ENCODE measurements around the gene USP10. TPM values are rescaled to one million over a fixed set of nuclear protein-coding genes. Genes with fewer than 3 reads are reported as not detected.
"Not testable (repeated sequence)": the region's sequence is repeated elsewhere in the genome, so short reads cannot be mapped to it uniquely, and the experiment has no call there.

USP10 gene
- total RNA-seq, 2 experiments from 2014 or later: 93.9 to 95.2 TPM

- H3K36me3 Mint-ChIP-seq (ENCODE audit: low read depth): peaks cover 5% of the 10 kb centered on the region
- peak; percentile 36 for DNase-seq
- H3K9me3 Mint-ChIP-seq: no peaks in the 10 kb centered on the region
- intact Hi-C loops (cut with micrococcal nuclease): loop anchor here (5.0 kb wide), 1 partner anchor 72 kb away; no protein-coding TSS in a partner anchor
- H3K4me3 Mint-ChIP-seq: no peak overlapping the region
- H3K4me1 Mint-ChIP-seq (ENCODE audit: low read depth): peaks cover 74% of the 10 kb centered on the region
- CTCF ChIA-PET: interaction anchor here (0.6 to 8.2 kb wide), 18 partner anchors 10 to 247 kb away, joined by 3 to 124 read pairs (median 8); no protein-coding TSS in a partner anchor
- H3K27me3 Mint-ChIP-seq (ENCODE audit: low read depth): no peaks in the 10 kb centered on the region
- H3K27ac Mint-ChIP-seq: no peak overlapping the region
These were observed 25.0 kb downstream of the USP10 start for GRCh38 chr16:84724606-84725309.

GRCh38 chr16:84725481-84726078 is 25.8 kb downstream of the USP10 start:
- peaks cover 1% of the 10 kb centered on the region for H3K36me3 Mint-ChIP-seq (ENCODE audit: low read depth)
- intact Hi-C loops (cut with micrococcal nuclease): loop anchor here (1.0 to 5.0 kb wide), 5 partner anchors 25 to 215 kb away; no protein-coding TSS in a partner anchor
- DNase-seq: no peak
- no peaks in the 10 kb centered on the region for H3K27me3 Mint-ChIP-seq (ENCODE audit: low read depth)
- H3K4me3 Mint-ChIP-seq: no peak overlapping the region
- H3K9me3 Mint-ChIP-seq: no peaks in the 10 kb centered on the region
- H3K4me1 Mint-ChIP-seq (ENCODE audit: low read depth): peaks cover 77% of the 10 kb centered on the region
- CTCF ChIA-PET: interaction anchor here (0.7 to 8.2 kb wide), 33 partner anchors 11 to 322 kb away, joined by 3 to 124 read pairs (median 6); partner anchors contain the start of gene KLHL36
- peak overlapping the region; percentile 19 for H3K27ac Mint-ChIP-seq

GRCh38 chr16:84726079-84726668 is 26.4 kb downstream of the USP10 start:
- Mint-ChIP-seq H3K27me3 (ENCODE audit: low read depth) (no peaks in the 10 kb centered on the region), H3K4me1 (ENCODE audit: low read depth) (peaks cover 74% of the 10 kb centered on the region), H3K9me3 (no peaks in the 10 kb centered on the region), H3K36me3 (ENCODE audit: low read depth) (peaks cover 1% of the 10 kb centered on the region), H3K27ac (no peak overlapping the region), H3K4me3 (no peak overlapping the region)
- DNase-seq: peak; percentile 91
- intact Hi-C loops (cut with micrococcal nuclease): loop anchor here (1.0 to 5.0 kb wide), 5 partner anchors 26 to 215 kb away; no protein-coding TSS in a partner anchor
- CTCF ChIA-PET: interaction anchor here (0.7 to 8.2 kb wide), 36 partner anchors 11 to 321 kb away, joined by 3 to 124 read pairs (median 6); partner anchors contain the start of gene KLHL36

- Mint-ChIP-seq H3K27me3 (ENCODE audit: low read depth) (no peaks in the 10 kb centered on the region), H3K27ac (no peak overlapping the region), H3K36me3 (ENCODE audit: low read depth) (peaks cover 1% of the 10 kb centered on the region), H3K4me1 (ENCODE audit: low read depth) (peaks cover 76% of the 10 kb centered on the region), H3K4me3 (no peak overlapping the region), H3K9me3 (no peaks in the 10 kb centered on the region)
- intact Hi-C loops (cut with micrococcal nuclease): loop anchor here (1.0 to 5.0 kb wide), 5 partner anchors 27 to 216 kb away; no protein-coding TSS in a partner anchor
- no peak for DNase-seq
- CTCF ChIA-PET: interaction anchor here (0.6 to 8.2 kb wide), 31 partner anchors 11 to 1404 kb away, joined by 3 to 124 read pairs (median 7); partner anchors contain the start of gene KLHL36
These were observed 27.1 kb downstream of the USP10 start for GRCh38 chr16:84726669-84727467.

GRCh38 chr16:84728853-84729424 is 29.1 kb downstream of the USP10 start:
- H3K4me1 Mint-ChIP-seq (ENCODE audit: low read depth): peaks cover 60% of the 10 kb centered on the region
- H3K27me3 Mint-ChIP-seq (ENCODE audit: low read depth): no peaks in the 10 kb centered on the region
- H3K27ac Mint-ChIP-seq: no peak overlapping the region
- no peak for DNase-seq
- CTCF ChIA-PET: interaction anchor here (0.9 to 8.2 kb wide), 8 partner anchors 9 to 106 kb away, joined by 3 to 124 read pairs (median 5); no protein-coding TSS in a partner anchor
- no peak overlapping the region for H3K4me3 Mint-ChIP-seq
- peaks cover 1% of the 10 kb centered on the region for H3K36me3 Mint-ChIP-seq (ENCODE audit: low read depth)
- no peaks in the 10 kb centered on the region for H3K9me3 Mint-ChIP-seq
- intact Hi-C loops (cut with micrococcal nuclease): loop anchor here (5.0 kb wide), 1 partner anchor 77 kb away; no protein-coding TSS in a partner anchor

GRCh38 chr16:84729716-84730320 is 30.0 kb downstream of the USP10 start:
- Mint-ChIP-seq H3K9me3 (no peaks in the 10 kb centered on the region), H3K4me1 (ENCODE audit: low read depth) (peaks cover 52% of the 10 kb centered on the region), H3K27me3 (ENCODE audit: low read depth) (no peaks in the 10 kb centered on the region), H3K27ac (no peak overlapping the region), H3K36me3 (ENCODE audit: low read depth) (peaks cover 1% of the 10 kb centered on the region), H3K4me3 (no peak overlapping the region)
- intact Hi-C loops (cut with micrococcal nuclease): loop anchor here (5.0 to 10.0 kb wide), 3 partner anchors 78 to 775 kb away; partner anchors contain the start of gene OSGIN1
- CTCF ChIA-PET: interaction anchor here (0.9 to 8.2 kb wide), 8 partner anchors 8 to 107 kb away, joined by 3 to 124 read pairs (median 5); no protein-coding TSS in a partner anchor
- DNase-seq: no peak

GRCh38 chr16:84730406-84731106 is 30.8 kb downstream of the USP10 start:
- CTCF ChIA-PET: interaction anchor here (0.7 to 8.2 kb wide), 7 partner anchors 7 to 115 kb away, joined by 3 to 124 read pairs (median 4); no protein-coding TSS in a partner anchor
- peak; percentile 51 for DNase-seq
- Mint-ChIP-seq H3K4me3 (no peak overlapping the region), H3K36me3 (ENCODE audit: low read depth) (peaks cover 4% of the 10 kb centered on the region), H3K27ac (peak overlapping the region; percentile 56), H3K4me1 (ENCODE audit: low read depth) (peaks cover 52% of the 10 kb centered on the region), H3K9me3 (no peaks in the 10 kb centered on the region), H3K27me3 (ENCODE audit: low read depth) (no peaks in the 10 kb centered on the region)
- intact Hi-C loops (cut with micrococcal nuclease): loop anchor here (10.0 kb wide), 2 partner anchors 456 to 776 kb away; partner anchors contain the start of gene OSGIN1

- intact Hi-C loops (cut with micrococcal nuclease): loop anchor here (10.0 kb wide), 2 partner anchors 458 to 778 kb away; partner anchors contain the start of gene OSGIN1
- peaks cover 49% of the 10 kb centered on the region for H3K4me1 Mint-ChIP-seq (ENCODE audit: low read depth)
- H3K36me3 Mint-ChIP-seq (ENCODE audit: low read depth); H3K4me3 Mint-ChIP-seq; H3K27me3 Mint-ChIP-seq (ENCODE audit: low read depth); DNase-seq; H3K9me3 Mint-ChIP-seq; H3K27ac Mint-ChIP-seq: not testable (repeated sequence)
- CTCF ChIA-PET: interaction anchor here (1.1 to 1.4 kb wide), 2 partner anchors 60 to 110 kb away, joined by 3 to 6 read pairs; no protein-coding TSS in a partner anchor
These were observed 32.5 kb downstream of the USP10 start for GRCh38 chr16:84732332-84732673.

GRCh38 chr16:84732674-84733352 is 33.0 kb downstream of the USP10 start:
- DNase-seq: no peak
- CTCF ChIA-PET: interaction anchor here (1.1 to 1.4 kb wide), 2 partner anchors 61 to 110 kb away, joined by 3 to 6 read pairs; no protein-coding TSS in a partner anchor
- Mint-ChIP-seq H3K9me3 (no peaks in the 10 kb centered on the region), H3K36me3 (ENCODE audit: low read depth) (peaks cover 3% of the 10 kb centered on the region), H3K4me3 (no peak overlapping the region), H3K27me3 (ENCODE audit: low read depth) (no peaks in the 10 kb centered on the region), H3K4me1 (ENCODE audit: low read depth) (peaks cover 51% of the 10 kb centered on the region), H3K27ac (no peak overlapping the region)
- intact Hi-C loops (cut with micrococcal nuclease): loop anchor here (10.0 kb wide), 2 partner anchors 458 to 778 kb away; partner anchors contain the start of gene OSGIN1
